ENCODE data around the gene CDCA8.
"Not testable (repeated sequence)": the region's sequence is repeated elsewhere in the genome, so short reads cannot be mapped to it uniquely, and the experiment has no call there.

Gene CDCA8

DNA sequence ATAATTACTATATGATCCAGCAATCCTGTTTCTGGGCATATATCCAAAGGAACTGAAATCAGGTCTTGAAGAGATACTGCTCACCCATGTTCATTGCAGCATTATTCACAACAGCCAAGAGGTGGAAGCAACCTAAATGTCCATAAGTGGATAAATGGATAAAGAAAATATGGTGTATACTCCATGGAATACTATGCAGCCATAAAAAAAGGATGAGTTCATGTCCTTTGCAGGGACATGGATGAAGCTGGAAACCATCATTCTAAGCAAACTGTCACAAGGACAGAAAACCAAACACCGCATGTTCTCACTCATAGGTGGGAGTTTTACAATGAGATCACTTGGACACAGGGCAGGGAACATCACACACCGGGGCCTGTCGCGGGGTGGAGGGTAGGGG lies 46.3 kb downstream of the CDCA8 start:
- DNase-seq: not testable (repeated sequence)

DNA sequence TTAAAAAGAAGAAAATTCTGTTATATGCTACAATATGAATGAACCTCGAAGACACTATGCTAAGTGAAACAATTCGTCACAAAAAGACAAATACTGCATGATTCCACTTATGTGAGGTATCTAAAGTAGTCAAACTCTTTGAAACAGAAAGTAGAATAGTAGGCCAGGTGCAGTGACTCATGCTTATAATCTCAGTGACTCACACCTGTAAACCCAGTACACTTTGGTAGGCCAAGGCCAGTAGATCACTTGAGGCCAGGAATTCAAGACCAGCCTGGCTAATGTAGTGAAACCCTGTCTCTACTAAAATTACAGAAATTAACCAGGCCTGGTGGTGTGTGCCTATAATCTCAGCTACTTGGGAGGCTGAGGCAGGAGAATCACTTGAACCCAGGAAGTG lies 46.9 kb downstream of the CDCA8 start:
- no peak for DNase-seq

DNA sequence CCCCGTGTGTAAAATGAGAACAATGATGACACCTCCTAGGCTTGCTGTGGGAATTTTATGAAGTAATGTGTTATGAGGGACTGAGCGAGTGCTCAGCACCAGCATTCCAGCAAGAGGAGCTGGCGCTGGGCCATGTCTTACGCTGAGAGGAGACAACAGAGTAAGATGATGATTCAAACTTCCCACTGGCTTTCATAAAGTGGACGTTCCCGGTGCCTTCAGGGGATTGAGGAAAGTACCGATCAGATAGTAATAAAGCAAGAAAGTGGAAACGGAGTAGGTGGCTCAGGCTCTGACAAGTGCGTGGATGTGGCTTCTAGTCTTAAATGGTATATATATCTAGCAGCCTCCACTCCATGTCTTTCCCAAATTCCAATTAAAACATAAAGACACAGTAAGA lies 48.8 kb downstream of the CDCA8 start:
- DNase-seq: no peak

DNA sequence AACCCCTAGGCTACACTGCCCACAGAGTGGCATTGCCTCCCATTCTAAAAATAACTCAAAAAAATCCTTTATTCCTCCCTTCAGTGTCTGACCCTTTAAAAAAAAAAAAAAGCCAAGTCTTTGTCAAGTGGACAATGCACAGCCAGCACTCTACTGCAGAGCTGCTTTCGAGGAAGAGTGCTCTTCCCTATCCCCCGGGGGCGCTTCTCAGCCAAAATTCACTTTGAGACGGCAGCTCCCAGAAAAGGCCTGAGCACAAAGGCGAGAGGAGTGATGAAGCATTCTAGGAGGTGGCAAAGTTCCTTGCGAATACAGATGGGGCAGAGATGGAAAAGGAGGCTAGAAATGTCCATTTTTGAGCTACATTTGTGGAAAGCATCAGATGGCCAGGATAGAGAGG lies 49.3 kb downstream of the CDCA8 start:
- DNase-seq: no peak

DNA sequence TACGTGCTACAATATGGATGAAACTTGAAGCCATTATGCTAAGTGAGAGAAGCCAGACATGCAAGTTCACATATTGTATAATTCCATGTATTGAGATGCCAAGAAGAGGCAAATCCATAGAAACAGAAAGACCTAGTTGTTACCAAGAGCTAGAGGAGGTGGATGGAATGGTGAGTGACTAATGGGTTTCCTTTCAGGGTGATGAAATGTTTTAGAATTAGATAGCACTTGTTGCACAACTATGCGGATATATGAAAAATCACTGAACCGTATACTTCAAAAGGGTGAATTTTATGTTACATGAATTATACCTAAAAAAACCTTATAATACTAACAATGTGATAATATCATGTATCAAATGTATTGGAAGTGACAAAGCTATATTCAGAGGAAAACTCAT lies 54.5 kb downstream of the CDCA8 start:
- DNase-seq: no peak

DNA sequence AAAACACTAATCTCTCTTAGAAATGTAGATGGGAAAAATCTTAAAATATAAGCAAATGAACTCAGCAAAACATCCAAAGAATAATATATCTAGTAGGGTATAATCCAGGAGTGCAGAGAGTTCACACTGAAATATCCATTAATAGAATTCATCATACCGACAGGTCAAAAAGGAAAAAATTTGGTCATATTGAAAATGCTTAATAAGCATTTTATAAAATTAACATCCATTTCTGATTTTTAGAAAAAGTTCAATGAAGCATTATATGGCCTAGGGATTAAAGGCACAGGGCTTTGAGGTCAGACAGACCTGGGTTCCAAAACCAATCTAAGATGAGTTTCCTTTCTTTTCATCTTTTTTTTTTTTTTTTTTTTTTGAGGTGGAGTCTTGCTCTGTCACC lies 56.2 kb downstream of the CDCA8 start:
- no peak for DNase-seq

DNA sequence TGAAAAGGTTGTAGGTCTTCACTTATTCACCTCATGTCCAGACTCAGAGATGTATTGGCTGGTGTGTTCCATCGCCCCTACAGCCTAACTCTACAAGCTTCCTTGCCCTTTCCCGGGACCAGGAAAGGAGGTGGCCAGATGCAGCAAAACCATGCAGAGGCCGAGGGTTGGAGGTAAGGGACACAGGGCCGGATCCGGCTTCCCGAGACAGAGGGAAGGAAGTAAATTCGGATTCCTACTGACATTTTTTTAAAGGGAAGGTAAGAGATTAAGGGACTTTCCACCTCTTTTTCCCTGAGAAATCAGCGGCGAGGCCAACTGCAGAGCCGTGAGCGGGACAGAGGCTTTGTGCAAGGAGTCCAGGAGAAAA lies 59.9 kb downstream of the CDCA8 start:
- DNase-seq: no peak

DNA sequence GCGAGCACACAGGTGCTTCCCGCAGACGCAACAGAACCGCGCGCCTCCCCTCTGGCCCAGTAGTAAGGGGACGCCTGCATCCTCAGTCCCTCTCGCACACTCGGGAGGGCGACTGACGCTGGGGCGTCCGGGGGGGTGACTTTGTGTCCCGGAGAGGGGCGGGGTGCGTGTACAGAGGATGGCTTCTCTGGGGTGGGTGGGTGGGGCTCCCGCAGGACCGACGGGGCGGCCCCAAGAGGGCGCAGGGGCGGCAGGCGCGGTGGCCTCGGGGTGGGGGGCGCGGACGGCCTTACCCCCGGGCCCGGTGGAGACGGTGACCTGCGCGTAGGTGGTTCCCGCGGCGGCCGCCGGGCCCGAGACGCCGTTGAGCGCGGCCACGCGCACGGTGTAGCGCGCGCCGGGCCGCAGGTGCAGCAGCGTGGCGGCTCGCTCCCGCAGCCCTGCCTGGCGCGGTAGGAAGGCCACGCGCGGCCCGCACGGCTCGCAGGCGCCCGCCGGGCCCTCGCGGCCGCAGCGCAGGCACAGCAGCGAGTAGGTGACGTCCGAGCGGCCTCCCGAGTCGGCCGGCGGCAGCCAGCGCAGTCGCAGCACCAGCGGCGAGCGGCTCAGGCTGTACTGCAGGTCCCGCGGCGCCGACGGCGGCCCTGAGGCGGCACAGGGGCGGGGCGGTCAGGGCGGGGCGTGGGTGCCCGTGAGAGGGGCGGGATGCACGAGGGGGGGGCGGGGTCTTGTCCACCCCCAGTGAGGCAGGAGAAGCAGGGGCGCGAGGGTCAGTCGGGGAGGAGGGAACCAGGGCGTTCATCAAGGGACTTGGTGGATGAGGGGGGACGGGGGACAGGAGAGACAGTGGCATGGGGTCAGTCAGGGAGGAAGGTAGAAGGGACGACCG lies 60.5 kb downstream of the CDCA8 start:
- DNase-seq: no peak

DNA sequence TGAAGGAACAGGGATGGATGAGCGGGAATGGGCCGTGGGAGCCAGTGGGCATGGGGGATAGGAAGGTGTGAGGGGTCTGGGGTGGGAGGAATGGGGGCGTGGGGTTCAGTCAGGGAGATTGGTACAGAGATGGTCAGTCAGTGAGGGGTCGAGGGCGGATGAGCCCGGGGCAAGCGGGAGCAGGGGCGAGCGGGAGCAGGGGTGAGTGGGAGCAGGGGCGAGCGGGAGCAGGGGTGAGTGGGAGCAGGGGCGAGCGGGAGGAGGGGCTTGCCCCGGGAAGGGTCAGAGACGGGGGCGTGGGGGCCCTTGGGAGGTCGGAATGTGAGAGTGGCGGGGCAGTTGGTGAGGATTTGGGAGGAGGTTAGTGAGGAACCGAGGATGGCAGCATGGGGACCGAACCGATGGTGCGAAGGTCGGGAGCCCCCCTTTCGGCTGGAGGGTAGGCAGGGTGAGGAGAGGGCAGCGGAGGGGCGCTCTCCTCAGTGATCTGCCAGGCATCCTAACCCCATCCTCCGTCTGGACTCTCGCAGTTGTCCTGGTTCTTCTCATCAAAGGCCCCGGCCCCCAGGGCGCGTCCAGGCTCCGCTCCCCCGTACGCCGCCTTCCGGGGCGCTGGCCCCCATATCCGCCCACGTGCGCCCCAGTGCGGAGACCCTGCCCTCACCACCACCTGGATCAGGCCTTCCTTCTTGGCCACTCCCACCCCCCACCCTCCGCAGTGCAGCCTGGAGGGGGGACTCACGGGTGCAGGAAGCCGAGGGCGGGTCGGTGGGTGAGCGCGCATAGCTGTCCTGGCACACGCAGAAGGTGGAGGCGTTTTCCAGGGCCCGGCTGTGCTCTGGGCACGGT lies 61.4 kb downstream of the CDCA8 start:
- no peak for DNase-seq

DNA sequence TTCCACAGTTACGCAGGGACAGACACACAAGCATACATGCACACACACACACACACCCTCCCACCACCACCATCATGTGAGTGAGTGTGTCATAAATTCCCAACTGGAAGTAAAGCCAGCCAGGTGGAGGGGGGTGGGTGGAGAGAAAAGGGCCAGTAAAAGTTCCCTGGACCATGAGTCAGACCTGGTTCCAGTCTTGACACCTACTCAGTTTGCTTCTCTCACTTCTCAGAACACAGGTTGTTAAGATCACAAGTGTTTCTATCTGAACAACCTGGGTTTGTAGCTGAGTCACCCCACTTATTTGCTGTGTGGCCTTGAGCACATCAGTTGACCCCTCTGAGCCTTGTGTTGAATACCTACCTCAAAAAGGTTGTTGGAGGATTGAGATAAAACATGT lies 63.0 kb downstream of the CDCA8 start:
- no peak for DNase-seq

DNA sequence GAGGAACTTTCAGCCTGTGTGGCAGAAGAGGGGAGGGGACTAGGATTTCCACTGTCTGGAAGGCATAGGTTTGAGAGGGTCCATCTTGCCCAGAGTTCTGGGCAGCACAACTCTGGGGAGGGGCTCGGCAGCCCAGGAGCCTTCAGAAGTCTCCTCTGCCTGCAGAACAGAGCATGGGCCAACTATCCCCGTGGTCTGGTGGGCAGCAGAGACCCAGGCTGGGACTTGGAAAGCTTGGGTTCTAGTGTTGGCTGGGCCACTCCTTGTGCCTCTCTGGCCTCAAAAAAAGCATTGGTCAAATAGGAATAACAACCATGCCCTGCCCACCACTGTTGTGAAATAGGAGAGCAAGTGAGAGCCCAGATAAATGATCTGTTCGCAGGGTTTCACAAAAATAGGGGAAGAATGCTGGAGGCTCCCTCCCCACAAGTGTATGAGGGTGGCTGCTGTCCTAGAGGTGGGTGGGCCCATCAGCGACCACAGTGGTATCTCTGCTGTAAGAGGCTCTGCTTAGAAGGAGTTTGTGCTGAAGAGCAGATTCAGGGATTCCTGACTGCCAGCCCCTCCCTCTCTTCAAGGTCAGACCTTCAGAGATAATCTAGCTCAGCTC lies 63.7 kb downstream of the CDCA8 start:
- DNase-seq: no peak
